ENCODE measurements around the gene MUC13.

Gene MUC13

GRCh38 chr3:124907957-124908356 lies 26.6 kb downstream of the MUC13 start:
- H3K27me3 ChIP-seq (ENCODE audit: insufficient read depth, low read depth, severe bottlenecking): no peaks in the 10 kb centered on the region
- H3K4me3 ChIP-seq (ENCODE audit: low read depth, low read length): no peak overlapping the region
- no peaks in the 10 kb centered on the region for H3K36me3 ChIP-seq
- no peak overlapping the region for H3K27ac ChIP-seq
- no peaks in the 10 kb centered on the region for H3K9me3 ChIP-seq (ENCODE audit: severe bottlenecking)
- no peak for DNase-seq
- TF ChIP-seq, protein P1, sequence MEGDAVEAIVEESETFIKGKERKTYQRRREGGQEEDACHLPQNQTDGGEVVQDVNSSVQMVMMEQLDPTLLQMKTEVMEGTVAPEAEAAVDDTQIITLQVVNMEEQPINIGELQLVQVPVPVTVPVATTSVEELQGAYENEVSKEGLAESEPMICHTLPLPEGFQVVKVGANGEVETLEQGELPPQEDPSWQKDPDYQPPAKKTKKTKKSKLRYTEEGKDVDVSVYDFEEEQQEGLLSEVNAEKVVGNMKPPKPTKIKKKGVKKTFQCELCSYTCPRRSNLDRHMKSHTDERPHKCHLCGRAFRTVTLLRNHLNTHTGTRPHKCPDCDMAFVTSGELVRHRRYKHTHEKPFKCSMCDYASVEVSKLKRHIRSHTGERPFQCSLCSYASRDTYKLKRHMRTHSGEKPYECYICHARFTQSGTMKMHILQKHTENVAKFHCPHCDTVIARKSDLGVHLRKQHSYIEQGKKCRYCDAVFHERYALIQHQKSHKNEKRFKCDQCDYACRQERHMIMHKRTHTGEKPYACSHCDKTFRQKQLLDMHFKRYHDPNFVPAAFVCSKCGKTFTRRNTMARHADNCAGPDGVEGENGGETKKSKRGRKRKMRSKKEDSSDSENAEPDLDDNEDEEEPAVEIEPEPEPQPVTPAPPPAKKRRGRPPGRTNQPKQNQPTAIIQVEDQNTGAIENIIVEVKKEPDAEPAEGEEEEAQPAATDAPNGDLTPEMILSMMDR (IDR thresholded peaks at IDR 0.05; ENCODE audit: low read depth, low read length): no peak

- TF ChIP-seq, protein P1 (IDR thresholded peaks at IDR 0.05; ENCODE audit: low read depth, low read length): no peak
- DNase-seq: no peak
- H3K27me3 ChIP-seq (ENCODE audit: insufficient read depth, low read depth, severe bottlenecking): no peaks in the 10 kb centered on the region
- H3K4me3 ChIP-seq (ENCODE audit: low read depth, low read length): no peak overlapping the region
- no peaks in the 10 kb centered on the region for H3K36me3 ChIP-seq
- H3K9me3 ChIP-seq (ENCODE audit: severe bottlenecking): no peaks in the 10 kb centered on the region
- H3K27ac ChIP-seq: no peak overlapping the region
Observed at GRCh38 chr3:124904835-124905492, 29.6 kb downstream of the MUC13 start.

DNA sequence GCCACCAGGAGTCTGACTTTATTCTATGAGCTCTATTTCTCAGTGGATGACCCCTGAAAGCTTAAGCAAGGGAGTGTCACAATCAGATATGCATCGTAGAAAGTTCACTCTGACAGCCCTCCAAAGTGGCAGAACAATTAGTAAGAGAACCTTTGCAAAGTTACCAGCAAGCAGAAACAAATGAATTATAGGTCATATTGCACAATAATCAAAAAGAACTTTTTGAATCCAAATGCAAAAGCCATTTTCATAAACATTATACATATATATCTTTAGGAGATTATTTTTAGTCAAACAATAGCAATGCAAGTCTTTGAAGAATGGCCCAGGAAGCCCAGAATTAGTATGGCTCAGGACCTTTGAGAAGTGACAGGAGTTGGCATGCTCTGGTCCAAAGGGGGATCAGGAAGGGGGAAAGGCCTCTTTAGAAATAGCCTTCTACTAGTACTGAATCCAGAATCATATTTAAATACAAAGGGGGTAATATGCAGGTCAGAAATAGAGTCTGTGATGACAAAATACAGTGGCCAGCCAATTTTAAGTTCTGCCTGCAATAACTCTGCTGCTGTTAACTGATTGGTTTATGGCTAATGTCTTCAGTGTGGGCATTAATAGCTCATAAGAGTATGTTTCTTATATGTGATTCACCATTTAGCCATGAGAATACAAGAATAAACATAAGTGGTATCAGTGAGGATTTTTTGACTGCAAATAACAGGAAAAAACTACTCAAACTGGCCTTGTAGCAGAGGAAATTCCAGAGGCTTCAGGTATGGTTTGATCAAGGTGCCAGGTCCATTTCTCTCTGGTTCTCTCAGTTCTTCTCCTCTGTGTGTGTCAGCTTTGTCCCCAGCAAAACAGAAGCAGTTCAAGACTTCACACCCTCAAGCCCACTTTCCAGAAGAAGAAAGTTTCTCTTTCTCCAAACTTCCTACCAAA lies 30.4 kb downstream of the MUC13 start:
- no peak for DNase-seq
- H3K27ac ChIP-seq: no peak overlapping the region
- no peak overlapping the region for H3K4me3 ChIP-seq (ENCODE audit: low read depth, low read length)
- H3K36me3 ChIP-seq: no peaks in the 10 kb centered on the region
- H3K9me3 ChIP-seq (ENCODE audit: severe bottlenecking): no peaks in the 10 kb centered on the region
- TF ChIP-seq, protein P1 (IDR thresholded peaks at IDR 0.05; ENCODE audit: low read depth, low read length): no peak
- H3K27me3 ChIP-seq (ENCODE audit: insufficient read depth, low read depth, severe bottlenecking): no peaks in the 10 kb centered on the region

GRCh38 chr3:124896824-124897526 lies 37.6 kb downstream of the MUC13 start:
- DNase-seq: no peak
- Histone ChIP-seq H3K9me3 (ENCODE audit: severe bottlenecking) (no peaks in the 10 kb centered on the region), H3K27me3 (ENCODE audit: insufficient read depth, low read depth, severe bottlenecking) (no peaks in the 10 kb centered on the region), H3K36me3 (no peaks in the 10 kb centered on the region), H3K27ac (no peak overlapping the region), H3K4me3 (ENCODE audit: low read depth, low read length) (no peak overlapping the region)
- TF ChIP-seq, protein P1 (IDR thresholded peaks at IDR 0.05; ENCODE audit: low read depth, low read length): no peak

DNA sequence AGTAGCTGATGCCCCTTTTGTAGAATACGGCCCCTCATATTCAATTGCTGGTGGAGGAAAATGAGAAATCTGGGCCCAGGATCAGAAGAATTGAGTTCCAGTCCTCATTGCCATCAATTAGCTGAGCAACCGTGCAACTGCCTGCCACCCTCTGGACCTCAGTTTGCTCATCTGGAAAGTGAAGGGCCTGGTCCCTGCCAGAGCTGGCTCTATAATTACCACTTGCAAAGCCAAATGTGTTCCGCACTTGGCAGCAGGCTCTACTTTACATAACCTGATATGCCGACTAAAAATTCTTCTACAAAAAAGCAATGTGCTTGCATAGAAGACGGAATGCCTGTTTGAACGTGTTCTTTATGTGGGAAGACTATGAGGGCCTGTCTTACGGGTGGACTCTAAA lies 38.8 kb downstream of the MUC13 start:
- no peaks in the 10 kb centered on the region for H3K9me3 ChIP-seq (ENCODE audit: severe bottlenecking)
- no peak overlapping the region for H3K4me3 ChIP-seq (ENCODE audit: low read depth, low read length)
- TF ChIP-seq, protein P1 (IDR thresholded peaks at IDR 0.05; ENCODE audit: low read depth, low read length): no peak
- DNase-seq: no peak
- H3K36me3 ChIP-seq: no peaks in the 10 kb centered on the region
- H3K27me3 ChIP-seq (ENCODE audit: insufficient read depth, low read depth, severe bottlenecking): no peaks in the 10 kb centered on the region
- no peak overlapping the region for H3K27ac ChIP-seq

Data from WERI-Rb-1 (cell line).